Epithelial cell of alveolus of lung (primary cell): ENCODE measurements around the gene CYP26A1. TPM values are rescaled to one million over a fixed set of nuclear protein-coding genes. Genes with fewer than 3 reads are reported as not detected.

Source experiments
- total RNA-seq: library from RNA; depleted of rRNA; stranded (reverse); fragments of >200 nt; gene quantifications from 2 replicates; pipeline ENCODE4 v1.2.1, GENCODE V29; 2015

The CYP26A1 gene, protein sequence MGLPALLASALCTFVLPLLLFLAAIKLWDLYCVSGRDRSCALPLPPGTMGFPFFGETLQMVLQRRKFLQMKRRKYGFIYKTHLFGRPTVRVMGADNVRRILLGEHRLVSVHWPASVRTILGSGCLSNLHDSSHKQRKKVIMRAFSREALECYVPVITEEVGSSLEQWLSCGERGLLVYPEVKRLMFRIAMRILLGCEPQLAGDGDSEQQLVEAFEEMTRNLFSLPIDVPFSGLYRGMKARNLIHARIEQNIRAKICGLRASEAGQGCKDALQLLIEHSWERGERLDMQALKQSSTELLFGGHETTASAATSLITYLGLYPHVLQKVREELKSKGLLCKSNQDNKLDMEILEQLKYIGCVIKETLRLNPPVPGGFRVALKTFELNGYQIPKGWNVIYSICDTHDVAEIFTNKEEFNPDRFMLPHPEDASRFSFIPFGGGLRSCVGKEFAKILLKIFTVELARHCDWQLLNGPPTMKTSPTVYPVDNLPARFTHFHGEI
- not detected in 2 replicates for total RNA-seq

DNA sequence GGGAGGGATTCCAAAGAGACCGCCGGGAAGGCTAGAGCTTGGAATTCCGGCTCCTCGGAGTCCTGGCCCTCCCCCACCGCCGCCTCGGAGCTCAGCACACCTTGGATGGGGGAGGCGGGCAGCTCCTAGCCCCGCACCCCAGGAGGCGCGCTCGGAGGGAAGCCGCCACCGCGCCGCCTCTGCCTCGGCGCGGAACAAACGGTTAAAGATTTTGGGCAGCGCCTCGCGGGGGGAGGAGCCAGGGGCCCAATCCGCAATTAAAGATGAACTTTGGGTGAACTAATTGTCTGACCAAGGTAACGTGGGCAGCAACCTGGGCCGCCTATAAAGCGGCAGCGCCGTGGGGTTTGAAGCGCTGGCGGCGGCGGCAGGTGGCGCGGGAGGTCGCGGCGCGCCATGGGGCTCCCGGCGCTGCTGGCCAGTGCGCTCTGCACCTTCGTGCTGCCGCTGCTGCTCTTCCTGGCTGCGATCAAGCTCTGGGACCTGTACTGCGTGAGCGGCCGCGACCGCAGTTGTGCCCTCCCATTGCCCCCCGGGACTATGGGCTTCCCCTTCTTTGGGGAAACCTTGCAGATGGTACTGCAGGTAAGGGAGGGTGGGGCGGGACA, at the start of gene CYP26A1:
TSS of gene CYP26A1 (plus strand) at position 355 of the 608 bp plus-strand sequence. CDS start at position 397, 42 bp downstream.

DNA sequence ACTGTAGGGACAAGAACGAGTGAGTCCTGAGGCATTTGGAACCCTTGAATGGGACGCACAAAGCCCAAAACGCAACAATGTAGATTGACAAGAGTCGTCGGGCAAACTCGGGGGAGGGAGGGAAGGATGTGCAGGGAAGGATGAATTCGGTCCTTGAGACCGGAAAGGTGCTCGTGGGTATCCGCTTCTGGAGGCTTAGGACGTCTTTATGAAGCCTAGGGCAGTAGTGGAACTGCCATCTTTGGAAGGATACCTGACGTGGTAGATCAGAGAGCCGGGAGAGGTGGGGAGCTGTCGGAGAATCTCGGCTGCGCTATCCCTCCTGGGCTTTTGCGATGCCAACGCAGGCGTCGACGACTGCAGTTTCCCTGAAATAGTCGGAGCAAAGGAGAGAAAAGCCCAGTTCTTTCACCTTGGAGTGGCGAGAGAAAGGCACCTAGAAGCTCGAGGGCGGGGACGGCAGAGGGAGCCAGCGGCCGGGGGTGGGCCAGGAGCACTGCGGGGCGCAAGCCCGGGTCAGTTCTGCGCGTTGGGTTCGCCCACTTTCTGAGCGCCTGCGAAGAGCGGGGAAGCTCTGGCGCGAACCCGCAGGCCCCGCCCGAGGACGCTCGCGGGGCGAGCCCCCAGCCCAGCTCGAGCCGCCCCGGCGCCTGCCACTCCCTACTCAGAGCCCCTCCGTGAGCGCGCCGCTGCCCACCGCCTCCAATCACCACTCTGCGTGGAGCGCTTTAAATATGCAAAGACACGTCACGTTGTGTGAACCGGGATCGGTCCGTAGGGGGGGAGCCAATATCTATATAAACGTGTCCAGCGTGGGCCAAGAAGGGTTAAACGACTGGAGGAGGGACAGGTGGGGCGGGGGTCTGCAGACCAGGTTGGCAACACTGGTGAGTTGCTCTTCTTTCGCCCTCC, 13.5 kb upstream of the CYP26A1 start, which contains the start of gene CYP26C1:
TSS of gene CYP26C1 (plus strand) at position 824 of the 912 bp plus-strand sequence. CDS start 466 bp downstream, outside the sequence.

Other genes with a start within 250 kb of the CYP26A1 start
- 2.7 and 11.5 TPM in 2 replicates for gene EXOC6, start 225.4 kb upstream of the CYP26A1 start, total RNA-seq
- 0.13 TPM in 1 of 2 replicates, not detected in the other for gene CYP26C1, start 13.1 kb upstream of the CYP26A1 start, total RNA-seq